CD4-positive, alpha-beta T cell treated with Interleukin-6 at 100 ng/mL for 8 hours (primary cell): ENCODE measurements around the gene ANKK1.

Source experiments
- DNase-seq: peaks from one replicate; pipeline ENCODE4 v3.0.0-alpha.2; 2020; ENCODE audit warnings: mixed read lengths, low spot score

ANKK1 gene

DNA sequence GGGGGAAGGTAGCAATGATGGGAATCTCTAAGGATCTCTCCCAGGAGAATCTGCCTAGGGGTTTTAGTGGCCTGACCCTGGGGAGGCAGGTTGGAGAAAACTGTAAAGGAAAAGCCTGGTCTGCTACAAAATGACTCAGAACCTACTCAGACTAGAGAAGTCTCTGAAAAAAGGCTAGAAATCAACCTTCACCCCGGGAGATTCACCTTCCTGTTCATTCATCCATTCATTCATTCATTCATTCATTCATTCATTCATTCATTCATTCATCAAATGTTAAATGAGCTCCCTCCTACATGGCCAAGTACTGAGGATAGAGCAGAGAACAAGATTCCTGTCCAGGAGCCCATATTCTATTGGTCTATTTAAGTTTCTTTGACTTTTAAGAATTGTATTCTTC, 8.9 kb upstream of the ANKK1 start:
- no peak for DNase-seq

DNA sequence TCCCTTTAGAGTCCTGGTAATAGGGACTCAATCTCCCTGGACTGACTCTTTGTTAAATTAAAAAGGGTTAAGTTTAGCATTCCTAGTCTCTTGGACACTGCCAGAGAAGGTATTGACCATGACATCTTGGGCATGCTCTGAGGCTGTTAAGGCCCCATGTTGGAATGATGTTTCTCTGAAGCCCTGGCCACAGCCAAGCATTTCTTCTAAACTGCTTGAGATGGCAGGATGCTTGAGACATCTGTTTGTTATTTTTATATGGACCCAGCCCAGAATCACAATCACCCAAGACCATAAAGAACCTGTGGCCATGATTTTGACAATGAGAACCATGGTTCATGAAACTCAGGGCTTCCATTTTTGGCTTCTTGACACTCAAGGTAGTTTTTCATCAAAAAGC, 5.5 kb upstream of the ANKK1 start:
- DNase-seq: no peak

DNA sequence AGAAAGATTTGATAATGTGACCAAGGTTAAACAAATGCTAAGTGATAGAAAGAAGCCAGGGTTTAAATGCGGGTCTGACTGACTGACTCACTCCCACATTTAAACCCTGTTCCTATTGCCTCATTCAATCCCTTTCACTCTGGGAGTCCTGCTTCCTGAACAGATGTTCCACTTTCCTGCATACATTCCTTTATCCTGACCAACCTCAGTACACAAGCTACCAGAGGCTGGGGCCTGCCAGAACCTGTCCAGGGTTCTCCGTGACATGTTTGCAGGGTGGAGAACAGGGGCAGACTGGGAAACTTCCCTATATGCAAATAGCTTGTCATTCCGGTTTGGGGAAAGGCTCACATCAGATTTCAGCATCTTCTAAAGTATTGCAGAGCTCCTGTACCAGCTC, 3.0 kb upstream of the ANKK1 start:
- no peak for DNase-seq

DNA sequence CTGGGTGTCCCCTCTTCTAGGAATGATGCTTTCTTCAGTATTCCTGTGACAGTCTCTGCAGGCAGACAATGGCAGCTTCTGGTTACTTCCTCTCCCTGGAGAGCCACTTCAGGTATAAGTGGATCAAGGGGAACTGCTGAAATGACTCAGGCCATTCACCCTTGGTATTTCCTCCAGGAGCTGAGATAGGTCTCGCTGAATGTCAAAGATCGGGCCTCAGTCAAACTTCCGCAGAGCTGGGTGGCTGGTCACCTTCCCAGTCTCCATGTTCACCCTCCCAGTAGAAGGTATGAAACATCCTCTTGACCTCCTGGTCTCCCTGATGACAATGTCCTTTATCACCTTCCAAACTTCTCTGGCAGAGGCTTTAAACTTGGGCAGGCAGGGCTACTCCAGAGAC, 1.8 kb upstream of the ANKK1 start:
- no peak for DNase-seq

DNA sequence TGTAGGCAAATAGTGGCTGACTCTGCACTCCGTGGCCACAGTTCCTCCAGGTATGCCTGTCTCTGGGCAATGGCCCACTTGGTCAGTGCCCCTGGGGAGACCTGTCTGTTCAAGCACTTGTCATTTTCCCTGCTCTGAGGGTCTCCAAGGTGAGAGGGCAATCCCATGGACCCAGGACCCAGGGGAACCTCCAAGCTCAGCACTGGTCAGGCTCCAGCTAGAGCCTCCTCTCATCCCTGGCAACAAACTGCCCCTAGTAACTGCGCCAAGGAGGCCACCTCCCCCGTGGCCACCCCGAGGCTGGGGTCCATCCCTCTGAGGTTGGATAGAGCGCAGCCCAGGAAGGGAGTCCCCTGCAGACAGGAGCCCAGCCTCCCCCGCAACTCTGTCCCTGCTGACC, 713 bp upstream of the ANKK1 start:
- no peak for DNase-seq

DNA sequence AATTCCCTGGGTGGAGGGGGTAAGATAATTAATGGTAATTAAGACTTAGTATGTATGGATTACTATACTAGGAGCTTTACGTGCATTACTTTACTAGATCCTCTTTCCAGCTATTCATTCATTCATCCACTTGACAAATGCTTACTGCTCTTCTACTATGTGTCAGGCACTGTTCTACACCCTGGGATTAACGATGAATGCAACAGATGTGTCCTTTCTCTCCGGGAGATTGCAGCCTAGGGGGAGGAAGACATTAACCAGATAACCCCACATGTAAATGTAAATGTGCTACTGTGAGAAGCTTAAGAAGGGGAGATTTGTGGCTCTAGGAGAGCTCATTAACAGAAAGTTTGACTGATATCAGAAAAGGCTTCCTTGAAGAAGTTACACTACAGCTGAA, 1.7 kb downstream of the ANKK1 start:
- DNase-seq: no peak

DNA sequence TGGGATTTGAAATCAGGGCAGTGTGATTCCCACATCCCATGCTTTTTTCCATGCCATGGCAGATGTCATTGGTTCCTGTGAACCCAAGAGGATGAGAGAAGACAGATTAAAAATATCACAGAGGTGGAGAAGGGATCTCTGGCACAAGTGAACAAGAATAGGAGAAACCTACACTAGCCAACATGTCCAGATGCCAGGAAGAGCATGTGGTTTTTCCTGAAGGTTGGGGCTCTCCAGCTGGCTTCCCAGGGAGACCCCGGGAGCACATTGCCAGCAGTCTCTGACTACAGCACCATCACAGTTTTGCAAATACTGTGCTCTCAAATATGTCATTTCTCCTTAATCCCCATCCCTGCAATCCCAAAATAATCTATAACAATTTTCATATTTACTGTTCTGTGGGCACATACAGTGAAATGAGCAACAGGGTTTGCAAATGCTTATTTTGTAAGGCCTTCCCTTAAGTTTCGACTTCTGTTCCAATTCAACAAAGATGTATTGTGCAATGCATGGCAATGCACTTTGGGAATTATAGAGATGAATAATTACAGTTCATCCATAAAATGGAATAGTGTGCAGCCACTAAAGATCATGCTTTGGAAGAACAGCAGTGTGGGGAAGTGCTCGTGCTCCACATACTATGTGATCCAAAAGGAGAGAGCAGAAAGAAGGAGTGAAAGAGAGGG, 4.8 kb downstream of the ANKK1 start:
- no peak for DNase-seq

DNA sequence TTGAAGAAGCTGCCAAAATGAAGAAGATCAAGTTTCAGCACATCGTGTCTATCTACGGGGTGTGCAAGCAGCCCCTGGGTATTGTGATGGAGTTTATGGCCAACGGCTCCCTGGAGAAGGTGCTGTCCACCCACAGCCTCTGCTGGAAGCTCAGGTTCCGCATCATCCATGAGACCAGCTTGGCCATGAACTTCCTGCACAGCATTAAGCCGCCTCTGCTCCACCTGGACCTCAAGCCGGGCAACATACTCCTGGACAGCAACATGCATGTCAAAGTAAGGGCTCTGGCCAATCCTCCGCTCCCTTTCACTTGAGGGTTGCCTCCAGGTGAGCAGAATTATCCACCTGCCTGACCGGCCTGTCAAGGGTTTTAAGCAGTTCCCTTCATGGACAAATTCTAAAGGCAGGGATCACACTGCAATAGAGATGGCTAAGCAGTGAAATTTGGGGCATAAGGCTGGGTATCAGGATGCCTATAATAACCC, 6.0 kb downstream of the ANKK1 start:
- DNase-seq: no peak

DNA sequence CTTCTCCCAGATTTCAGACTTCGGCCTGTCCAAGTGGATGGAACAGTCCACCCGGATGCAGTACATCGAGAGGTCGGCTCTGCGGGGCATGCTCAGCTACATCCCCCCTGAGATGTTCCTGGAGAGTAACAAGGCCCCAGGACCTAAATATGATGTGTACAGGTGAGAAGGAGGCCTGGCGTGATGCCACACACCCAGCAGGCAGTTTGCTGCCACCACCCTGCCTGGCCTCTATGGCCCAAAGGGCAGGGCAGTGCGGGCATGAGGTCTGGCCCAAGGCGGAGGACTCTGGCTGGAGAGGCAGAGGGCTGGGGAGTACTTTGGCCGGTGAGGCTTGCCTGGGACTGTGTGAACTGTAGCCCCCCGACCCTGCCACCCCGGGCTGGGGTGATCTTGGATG, 7.3 kb downstream of the ANKK1 start:
- DNase-seq: no peak

DNA sequence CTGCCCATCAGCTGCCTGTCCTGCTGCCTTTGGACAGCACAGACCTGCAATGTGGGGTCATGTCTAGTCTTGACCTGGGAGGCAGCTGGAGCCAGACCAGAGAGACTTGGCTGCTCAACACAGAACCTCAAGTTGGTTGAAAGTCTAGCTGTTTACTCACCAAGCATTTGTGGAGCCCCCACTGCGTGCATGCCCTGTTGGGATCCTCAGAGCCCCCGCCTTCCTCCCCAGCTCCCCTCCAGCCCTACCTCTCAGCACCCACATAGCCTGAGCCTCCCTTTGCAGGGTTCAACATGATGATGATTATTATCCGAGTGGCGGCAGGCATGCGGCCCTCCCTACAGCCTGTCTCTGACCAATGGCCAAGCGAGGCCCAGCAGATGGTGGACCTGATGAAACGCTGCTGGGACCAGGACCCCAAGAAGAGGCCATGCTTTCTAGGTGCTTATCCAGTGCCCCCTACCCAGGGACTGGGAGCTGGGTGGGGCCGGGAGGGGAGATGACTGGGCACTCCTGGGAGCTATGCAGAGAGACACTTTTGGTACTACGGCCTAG, 8.3 kb downstream of the ANKK1 start:
- DNase-seq: no peak

DNA sequence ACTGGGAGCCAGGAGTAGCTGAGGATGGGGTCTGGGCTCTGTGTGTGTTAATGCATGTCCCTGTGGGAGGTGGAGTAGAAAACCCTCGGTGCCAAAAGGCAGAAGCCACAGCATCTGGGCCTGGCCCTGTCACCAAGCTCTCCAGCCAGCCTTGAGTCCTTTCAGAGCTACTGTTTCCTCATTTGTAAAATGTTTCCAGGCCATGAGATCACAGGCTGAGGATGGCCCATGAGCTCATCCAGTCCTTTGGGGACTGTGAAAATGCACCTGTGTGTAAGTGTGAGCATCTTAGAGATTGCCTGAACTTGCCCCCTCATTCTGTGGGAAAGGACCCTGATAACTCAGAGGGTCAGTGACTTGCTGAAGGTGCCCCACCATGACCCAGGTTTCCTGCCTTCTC, 9.1 kb downstream of the ANKK1 start:
- DNase-seq: no peak

DNA sequence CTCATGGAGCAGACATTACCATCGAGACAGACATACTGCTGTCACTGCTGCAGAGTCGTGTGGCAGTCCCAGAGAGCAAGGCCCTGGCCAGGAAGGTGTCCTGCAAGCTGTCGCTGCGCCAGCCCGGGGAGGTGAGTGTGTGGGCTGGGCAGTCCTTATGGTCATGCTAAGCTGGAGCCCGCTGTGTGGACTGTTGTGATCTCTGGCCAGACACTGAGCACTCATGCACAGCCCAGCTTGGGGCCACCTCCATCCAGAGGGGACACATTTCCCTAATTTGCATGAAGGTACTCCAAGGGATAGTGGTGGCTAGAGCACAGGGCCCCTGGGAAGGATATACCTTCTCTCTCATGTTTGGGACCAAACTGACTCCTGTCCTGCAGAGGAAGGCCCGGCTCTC, 9.6 kb downstream of the ANKK1 start:
- DNase-seq: no peak

DNA sequence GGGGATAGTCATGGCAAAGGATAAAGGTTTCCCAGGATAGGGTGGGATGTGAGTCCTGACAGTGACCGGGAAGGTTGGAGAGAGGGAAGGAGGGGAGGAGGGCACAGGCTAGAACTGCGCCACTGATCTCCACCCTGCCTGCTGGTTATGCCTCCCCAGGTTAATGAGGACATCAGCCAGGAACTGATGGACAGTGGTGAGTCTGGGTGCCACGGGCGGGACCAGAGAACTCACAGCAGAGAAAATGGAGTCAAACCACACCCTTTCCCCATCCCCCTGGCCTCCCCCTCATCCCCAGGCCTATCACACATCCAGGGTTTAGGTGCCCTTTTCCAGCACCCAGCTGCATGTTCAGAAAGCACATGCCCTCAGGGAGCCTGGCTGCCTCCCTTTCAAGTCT, 10.2 kb downstream of the ANKK1 start:
- no peak for DNase-seq

DNA sequence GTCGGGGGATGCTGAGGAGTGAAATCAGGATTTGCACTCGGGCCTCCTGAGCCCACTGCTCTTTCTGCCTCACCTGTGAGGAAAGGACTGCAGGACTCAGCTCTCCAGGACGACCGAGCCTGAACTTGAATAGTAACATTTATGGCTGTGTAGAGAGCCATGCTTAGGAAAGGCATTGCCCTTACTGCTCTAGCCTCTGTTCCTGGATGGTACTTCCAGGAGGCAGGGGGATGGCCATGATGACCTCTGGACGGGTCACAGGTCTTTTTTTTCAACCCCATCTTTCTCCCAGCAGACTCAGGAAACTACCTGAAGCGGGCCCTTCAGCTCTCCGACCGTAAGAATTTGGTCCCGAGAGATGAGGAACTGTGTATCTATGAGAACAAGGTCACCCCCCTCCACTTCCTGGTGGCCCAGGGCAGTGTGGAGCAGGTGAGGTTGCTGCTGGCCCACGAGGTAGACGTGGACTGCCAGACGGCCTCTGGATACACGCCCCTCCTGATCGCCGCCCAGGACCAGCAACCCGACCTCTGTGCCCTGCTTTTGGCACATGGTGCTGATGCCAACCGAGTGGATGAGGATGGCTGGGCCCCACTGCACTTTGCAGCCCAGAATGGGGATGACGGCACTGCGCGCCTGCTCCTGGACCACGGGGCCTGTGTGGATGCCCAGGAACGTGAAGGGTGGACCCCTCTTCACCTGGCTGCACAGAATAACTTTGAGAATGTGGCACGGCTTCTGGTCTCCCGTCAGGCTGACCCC, 11.3 kb downstream of the ANKK1 start:
- DNase-seq: no peak

DNA sequence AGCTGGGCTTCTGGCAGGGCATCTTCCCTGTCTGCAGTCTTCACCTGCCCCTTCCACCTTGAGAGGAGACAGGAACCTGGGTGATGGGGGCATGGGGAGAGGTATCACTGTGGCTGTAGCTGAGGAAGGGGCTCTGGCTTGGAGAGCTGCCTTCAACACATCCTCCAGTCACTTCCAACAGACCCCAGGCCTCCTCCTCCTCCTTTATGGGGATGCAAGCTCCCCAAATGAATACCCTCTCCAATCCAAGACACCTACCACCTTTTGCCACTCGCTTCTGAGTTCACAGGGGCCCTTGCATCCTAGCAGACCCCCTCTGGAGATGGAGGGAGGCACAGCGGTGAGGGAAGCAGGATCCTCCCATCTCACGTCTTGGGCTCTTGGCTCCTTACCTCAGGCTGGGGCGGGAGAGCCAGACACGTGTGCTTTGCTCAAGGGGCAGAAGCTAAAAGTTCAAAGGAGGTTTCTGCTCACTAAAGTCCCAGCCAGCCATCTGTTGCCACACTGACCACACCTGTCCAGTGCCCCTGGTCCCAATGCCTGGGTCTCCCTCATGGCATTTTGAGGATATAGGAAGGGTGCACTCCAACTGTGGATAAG, 13.2 kb downstream of the ANKK1 start:
- DNase-seq: no peak

DNA sequence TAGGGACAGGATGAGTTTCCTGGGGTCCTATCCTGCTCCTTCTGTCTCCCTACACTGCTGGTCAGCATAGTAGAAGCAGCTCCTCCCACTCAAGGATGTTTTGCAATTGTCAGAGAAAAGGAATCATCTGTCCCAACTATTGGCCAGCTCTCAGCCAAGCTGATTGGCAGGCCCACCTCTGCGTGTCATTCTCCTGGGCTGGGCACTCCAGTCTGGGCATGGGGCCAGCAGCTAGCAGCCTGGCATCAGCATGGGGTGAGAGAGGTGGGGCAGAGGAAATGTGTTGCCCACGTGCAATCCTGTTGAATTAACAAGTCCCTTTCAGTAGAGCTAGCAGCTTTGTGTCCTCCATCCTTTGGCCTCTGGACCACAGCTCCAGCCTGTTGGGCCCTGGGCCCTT, 14.1 kb downstream of the ANKK1 start:
- DNase-seq: no peak

DNA sequence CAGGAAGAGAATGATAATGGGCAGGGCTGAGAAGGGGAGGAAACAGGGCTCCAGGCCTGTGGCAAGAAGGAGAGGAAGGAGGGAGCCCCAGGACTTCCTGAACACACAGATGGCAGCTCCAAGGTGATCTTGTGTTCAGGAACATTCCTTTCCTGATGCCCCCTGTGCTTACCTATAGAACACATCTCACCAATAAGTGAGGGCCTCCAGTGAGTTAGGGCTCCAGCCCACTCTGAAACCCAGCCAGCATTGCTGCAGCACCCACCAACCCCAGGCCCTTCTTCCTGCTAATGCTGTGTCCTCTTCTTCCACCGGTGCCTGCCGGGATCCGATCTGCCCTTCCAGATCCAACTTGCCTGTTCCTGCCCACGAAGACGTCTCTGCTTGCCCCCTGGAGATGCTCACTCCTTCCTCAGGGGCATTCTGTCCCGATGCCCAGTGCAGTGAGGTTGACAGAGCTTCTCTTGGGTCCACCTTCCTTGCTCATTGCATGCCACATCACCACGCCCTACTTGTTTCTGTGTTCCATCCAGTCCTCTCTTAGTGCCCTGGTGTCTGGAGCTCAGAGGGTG, 17.4 kb downstream of the ANKK1 start:
- no peak for DNase-seq

DNA sequence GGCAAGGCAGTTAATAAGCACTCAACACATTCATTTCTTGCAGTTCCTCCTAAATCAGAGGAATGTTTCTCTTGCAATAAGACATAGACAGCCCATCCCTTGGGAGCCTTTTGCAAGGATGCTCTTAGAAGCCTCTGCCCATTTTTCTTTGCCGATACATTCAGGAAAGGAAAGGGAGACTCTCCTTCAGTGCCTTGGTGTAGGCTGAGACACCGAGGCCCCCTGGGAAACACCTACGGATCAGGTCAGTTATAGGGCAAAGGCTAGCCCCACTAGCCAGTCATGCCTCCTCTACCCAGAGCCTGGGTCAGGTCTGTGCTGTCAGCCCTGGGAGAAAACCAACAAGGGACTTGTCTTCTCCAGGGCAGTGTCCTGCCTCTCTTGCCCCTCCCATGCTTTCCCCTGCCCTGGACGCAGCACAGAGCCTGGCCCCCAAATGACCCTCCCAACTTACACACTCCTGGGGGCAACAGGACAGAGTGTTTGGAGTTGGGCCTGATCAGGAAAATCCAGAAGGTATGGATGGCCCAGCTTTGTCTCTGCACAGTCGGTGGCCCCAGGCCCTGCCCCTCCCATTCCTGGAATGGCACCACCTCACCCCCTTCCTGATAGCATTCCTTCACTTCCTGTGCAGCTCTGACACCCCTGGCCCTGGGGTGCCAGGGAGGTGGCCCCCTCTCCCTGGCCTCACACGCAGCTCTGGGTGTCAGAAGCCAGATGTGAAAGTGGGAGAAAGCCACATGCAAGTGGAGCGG, 18.3 kb downstream of the ANKK1 start:
- no peak for DNase-seq

DNA sequence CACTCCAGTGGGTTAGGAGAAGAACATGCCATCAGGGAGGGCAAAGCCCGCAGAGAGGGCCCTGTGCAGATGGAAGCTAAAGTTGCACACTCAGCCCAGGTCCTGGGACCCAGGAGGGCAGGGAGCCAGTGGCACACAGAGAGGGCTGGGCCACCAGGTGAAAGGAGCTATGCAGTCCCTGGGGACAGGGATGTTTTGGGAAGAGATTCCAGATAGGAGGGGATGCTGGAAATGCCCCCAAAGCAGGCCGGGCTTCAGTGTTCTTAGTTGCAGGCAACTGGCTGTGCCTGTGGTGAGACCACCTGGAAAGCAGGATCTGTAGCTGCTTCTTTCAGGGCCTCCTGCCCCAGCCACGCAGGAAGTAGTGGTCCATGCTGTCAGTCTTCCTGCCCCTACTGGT, 19.6 kb downstream of the ANKK1 start:
- no peak for DNase-seq

DNA sequence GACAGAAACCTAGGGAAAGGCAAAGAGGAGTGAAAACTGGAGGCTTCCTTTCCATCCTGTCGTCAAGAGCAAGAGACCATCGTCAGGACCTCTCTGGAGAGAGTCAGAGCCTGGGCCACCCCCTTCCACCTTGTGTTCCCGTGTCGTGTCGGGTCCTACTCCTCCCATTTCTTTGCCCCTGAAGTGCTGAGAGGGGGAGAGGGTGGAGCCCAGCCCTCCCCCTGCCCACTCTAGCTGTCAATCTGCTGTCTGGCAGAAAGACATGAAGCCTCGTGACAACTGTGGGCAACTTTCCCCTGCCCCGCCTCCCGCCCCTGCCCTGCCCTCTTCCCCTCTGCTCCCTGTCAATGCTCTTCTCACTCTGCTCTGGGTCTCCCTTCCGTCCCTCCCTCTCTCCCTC, 20.6 kb downstream of the ANKK1 start:
- DNase-seq: no peak

DNA sequence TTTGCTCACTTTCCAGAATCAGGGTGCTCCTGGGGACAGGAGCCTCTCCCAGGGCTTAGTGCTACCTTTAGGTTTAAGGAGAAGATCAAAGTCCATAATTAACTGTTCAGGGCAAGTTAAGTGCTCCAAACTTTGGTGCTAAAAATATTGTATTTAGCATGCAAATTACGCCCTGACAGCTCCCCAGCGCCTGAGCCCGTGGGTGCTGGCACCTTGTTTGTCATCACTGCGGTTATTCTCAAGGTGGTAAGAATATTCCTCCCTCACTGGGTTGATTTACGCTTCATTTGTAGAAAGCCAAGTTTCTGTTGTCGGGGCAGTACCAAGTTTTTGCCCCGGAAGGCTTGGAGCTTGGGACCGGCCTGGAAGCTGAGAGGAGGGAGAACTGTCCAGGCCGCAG, 21.3 kb downstream of the ANKK1 start:
- DNase-seq: no peak

DNA sequence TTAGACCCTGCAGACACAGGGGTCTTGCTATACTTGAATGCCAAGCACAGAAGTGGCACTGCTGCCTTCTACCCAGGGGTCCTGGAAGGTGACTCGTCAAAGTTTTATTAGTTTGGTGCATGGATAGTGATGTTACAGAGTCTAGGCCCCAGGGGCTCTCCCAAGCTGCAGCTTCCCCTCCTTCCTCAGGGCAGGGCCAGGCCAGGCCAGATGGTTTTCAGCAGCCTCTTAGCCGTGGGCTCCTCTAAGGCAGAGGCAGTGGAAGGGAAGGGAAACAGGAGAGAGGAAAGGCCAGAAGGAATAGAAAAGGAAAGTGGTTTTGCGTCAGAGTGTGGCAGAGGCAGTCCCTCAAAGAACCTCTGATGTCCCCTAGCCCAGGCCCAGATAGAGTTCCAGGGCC, 21.9 kb downstream of the ANKK1 start:
- no peak for DNase-seq
